ENCODE data around the gene HTRA2.

The HTRA2 gene

DNA sequence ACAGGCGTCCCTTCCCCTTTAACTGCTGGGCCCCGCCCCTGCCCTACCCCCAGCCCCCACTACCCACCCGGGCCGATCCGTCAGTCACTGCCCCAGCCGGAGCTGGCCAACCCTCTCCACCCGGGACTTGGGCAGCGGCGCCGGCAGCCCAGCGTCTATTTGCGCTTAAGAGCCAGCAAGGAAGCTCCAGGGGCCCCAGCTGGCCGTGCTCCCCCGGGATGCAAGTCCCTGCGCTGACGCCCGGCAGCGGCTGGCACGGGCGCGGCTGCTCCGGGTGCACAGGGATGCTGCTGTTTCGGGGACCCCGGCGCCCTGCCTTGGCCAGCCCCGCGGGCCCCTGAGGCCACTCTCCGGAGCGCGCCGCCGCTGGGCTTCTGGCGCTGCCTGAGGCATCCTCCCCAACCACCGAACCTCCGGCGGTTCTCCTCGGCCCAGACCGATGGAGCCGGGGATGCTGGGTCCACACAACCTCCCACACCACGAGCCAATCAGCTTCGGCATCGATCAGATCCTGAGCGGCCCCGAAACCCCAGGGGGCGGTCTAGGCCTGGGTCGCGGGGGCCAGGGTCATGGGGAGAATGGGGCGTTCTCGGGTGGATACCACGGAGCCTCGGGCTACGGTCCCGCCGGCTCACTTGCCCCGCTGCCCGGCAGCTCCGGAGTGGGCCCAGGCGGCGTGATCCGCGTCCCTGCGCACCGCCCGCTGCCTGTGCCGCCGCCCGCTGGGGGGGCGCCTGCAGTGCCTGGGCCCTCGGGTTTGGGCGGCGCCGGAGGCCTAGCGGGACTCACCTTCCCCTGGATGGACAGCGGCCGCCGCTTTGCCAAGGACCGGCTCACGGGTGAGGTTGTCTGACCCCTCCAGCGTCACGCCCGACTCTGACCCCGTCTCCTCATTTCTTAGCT lies 15.1 kb upstream of the HTRA2 start, which contains the start of gene TLX2:
TSS of gene TLX2 (plus strand) at position 83 of the 903 bp plus-strand sequence. CDS start at position 440, 357 bp downstream.
- DNase-seq (ENCODE audit: insufficient read length, low spot score) (no peak), FAIRE-seq (peak; percentile 14)

DNA sequence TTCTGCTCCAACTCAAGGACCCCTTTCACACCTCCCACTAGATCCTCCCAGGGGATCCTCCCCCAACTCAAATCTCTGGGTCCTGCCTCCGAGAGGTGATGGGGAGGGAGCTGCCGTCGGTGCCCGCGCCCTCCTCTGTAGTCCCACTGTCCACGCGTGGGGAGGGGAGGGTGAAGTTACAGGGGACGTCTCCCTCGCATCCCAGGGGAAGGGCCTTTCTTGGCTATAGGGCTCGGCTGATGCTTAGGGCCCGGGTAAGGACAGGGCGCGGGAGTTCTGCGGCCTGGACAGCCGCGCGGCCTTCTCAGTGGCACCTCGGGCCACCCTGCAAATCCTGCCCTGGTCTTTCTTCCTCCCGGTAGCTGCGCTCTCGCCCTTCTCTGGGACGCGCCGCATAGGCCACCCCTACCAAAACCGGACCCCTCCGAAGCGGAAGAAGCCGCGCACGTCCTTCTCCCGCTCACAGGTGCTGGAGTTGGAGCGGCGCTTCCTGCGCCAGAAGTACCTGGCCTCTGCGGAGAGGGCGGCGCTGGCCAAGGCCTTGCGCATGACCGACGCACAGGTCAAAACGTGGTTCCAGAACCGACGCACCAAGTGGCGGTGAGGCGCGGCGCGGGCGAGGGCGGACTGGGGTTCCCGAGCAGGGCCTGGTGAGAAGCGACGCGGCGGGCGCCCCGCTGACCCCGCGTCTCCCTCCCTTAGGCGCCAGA lies 14.3 kb upstream of the HTRA2 start:
- no peak for DNase-seq (ENCODE audit: insufficient read length, low spot score)
- FAIRE-seq, result no peak

GRCh38 chr2:74515981-74516633 lies 13.6 kb upstream of the HTRA2 start:
- FAIRE-seq, result no peak

DNA sequence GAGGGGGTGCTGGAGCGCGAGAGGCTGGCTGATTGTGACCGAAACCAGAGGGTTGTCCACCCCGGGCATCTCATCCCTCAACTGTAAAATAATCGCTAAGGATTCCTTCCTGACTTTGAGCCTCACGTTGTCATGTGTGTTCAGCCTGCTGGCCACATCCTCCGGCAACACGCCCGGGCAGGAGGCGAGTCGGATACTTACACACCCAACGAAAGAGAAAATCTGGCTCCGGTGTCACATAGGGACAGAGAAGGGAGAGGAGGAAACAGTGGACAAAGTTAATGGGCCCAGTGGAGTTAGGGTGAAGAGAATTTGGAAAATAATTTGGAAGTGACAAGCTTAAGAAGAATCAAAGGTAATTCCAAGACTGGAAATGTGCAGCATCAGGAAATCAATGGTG lies 13.1 kb upstream of the HTRA2 start:
- FAIRE-seq (no peak), DNase-seq (ENCODE audit: insufficient read length, low spot score) (no peak)

More at GRCh38 chr2:74515981-74516633, 13.6 kb upstream of the HTRA2 start:
- DNase-seq (ENCODE audit: insufficient read length, low spot score), result peak; percentile 79

DNA sequence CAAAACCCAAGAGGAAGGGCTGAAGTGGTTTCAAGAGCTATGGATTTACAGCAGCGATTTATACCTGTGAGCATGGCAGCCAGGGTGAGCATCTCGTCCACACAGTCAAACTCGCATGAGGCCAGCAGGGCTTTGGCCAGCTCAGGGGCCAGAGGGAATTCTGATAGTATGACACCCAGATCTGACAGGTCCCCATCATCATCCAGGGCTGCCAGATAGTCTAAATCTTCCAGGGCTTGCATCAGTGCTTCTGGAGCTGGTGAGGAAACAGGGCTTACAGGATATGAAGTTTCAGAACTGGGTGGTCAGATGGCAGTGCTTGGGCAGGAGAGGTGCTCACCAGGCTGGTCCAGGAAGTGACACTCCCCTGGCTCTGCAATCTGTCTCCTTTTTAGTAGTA lies 7.2 kb upstream of the HTRA2 start:
- FAIRE-seq (no peak), DNase-seq (ENCODE audit: insufficient read length, low spot score) (no peak)

GRCh38 chr2:74524005-74524404 lies 5.7 kb upstream of the HTRA2 start:
- FAIRE-seq, result no peak

GRCh38 chr2:74524955-74525716 lies 4.6 kb upstream of the HTRA2 start:
- DNase-seq (ENCODE audit: insufficient read length, low spot score) (no peak), FAIRE-seq (no peak)

More at GRCh38 chr2:74524005-74524404, 5.7 kb upstream of the HTRA2 start:
- no peak for DNase-seq (ENCODE audit: insufficient read length, low spot score)

DNA sequence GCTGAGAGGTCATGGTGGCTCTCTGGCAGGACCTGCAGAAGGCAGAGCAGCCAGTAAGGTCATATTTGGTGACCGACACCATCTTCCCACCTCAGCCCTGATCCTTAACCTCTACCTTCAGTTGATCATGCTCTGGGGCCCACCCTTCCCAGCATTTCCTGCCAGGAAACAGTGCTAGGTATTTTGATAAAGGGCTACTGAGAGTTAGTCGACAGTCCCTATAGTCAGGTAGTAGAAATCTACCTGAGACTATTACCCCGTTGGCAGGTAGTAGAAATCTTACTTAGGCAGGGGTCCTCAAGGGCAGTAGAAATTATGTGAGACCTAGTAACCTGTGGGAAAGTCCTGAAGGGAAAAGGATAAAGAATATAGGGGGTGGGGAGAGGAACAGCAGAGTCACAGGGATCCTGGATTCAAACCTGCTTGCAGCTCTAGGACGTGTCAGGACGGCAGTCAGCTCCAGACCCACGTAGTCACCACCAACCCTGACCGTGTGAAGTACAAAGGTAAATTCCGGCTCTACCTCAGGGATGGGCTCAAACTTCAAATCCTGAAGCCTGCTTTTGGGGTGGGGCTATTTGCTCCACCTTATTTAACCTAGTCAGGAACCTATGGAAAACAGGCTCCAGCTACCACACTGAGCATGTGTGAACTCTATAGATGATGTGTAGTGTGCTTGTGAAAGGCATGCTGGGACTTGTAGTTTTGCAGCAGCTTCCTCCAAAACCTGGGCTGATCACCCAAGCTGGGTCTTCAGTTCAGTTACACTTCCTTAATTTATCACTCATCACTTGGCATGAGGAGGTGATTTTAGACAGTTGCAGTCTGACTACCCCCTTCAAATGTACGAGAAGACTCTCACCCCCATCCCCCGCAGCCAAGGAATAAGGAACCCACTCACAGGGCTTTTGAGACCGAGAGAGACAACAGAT lies 3.8 kb upstream of the HTRA2 start, which contains the start of gene DQX1:
TSS of gene DQX1 (minus strand) at position 515 of the 932 bp plus-strand sequence. CDS start at position 13, 502 bp downstream.
- DNase-seq (ENCODE audit: insufficient read length, low spot score) (no peak), FAIRE-seq (peak; percentile 84)

DNA sequence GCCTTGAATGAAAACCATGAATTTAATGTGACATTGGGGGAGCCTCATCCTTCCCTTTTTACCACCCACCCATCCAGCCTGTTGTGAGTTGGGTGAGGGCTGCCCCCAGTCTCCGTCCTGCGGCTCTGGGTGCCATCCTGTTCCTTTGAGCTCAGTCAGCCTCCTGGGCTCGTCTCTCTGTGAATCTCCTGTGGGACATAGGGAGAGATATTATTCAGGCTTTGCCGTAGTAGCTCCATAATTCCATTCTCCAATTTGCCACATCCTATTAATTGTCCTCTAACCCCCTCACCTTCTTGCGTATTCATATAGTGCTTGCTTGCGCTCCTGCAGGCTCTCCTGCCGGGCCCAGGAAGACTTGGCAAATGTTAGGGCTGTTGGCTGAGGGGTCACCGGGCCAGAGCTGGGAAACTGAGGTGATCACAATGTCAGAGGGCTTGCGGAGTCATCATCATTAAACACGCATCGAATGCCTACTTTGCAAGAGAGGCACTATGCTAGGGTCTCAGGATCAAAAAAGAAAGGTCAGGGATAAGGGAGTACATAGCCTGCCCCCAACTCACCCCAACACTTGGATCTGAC lies 3.0 kb upstream of the HTRA2 start:
- FAIRE-seq (no peak), DNase-seq (ENCODE audit: insufficient read length, low spot score) (no peak)

DNA sequence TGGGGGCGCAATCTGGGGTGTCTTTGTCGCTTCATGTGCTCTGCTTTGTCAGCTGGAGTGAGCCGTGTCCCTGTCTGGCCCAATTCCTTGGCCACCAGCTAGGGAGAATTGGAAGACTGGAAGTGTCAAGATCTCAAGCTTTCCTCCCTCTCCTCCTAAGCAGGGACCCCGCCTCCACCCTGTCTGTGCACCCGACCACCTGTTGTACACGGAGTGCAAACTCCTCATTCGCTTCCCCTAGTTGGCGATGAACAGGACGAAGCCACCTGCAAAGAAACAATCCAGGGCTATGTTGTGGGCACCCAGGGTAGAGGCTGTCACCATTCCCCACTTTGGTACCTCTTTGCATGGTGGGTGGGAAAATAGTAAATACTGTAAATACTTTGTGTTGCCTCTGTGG lies 2.0 kb upstream of the HTRA2 start:
- FAIRE-seq, result no peak
- DNase-seq (ENCODE audit: insufficient read length, low spot score), result no peak

GRCh38 chr2:74528600-74529356 lies 955 bp upstream of the HTRA2 start:
- DNase-seq (ENCODE audit: insufficient read length, low spot score) (no peak), FAIRE-seq (no peak)

GRCh38 chr2:74530239-74531187 lies 780 bp downstream of the HTRA2 start:
- FAIRE-seq, result peak; percentile 31
- DNase-seq (ENCODE audit: insufficient read length, low spot score), result no peak

GRCh38 chr2:74531666-74532065 lies 1.9 kb downstream of the HTRA2 start:
- FAIRE-seq, result no peak

DNA sequence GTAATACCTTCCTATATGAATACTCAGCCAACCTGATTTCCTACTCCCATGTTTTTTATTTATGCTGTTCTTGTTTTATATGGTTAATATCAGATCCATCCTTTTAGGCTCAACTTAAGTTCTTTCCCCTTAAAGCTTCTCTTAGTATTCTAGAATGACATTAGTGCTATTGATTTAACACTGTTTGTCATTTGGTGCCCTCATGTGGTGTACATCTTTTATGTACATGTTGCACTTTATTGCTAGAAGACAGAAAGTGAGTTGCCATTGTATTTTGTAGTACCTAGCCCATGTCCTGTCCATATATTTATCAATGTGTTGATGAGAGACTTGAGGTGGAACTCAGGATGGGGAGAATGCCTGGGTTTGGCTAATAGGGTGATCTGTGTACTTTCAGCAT lies 2.5 kb downstream of the HTRA2 start:
- no peak for DNase-seq (ENCODE audit: insufficient read length, low spot score)

More at GRCh38 chr2:74531666-74532065, 1.9 kb downstream of the HTRA2 start:
- DNase-seq (ENCODE audit: insufficient read length, low spot score), result no peak

GRCh38 chr2:74533464-74533863 lies 3.7 kb downstream of the HTRA2 start:
- FAIRE-seq (no peak), DNase-seq (ENCODE audit: insufficient read length, low spot score) (no peak)

More for the DNA sequence above, 2.5 kb downstream of the HTRA2 start:
- FAIRE-seq, result no peak

GRCh38 chr2:74534411-74534810 lies 4.7 kb downstream of the HTRA2 start:
- DNase-seq (ENCODE audit: insufficient read length, low spot score) (no peak), FAIRE-seq (no peak)

DNA sequence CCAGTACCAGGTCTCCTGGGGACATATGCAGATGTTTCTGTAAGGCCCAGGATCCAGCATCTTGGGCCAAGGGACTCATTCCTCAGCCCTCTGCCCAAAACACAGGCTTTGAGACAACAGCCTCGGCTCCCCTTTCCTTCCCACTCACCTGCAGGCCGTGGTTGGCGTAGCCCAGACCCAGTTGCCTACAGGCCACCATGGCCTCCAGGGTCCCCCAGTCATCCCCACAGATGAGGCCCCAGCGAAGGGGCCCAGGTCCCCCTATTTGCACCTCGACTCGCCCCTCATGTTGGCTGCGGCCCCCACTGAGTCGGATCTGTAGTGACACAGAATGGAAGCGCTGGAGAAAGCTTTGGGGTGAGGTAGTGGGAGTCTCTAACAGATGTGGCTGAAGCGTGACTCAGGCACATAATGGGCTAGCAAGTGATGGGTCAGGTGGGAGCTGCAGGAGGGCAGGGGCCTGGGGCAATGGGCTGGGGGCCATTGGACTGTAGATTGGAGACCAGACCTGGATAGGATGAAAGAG lies 5.8 kb downstream of the HTRA2 start:
- DNase-seq (ENCODE audit: insufficient read length, low spot score) (no peak), FAIRE-seq (no peak)

Measured in GM19239 (cell line).